Hepatocyte (in vitro differentiated cells): ENCODE results near the gene UBXN7.

Source experiments
- EZH2 ChIP-seq: fragments of 200-600 bp; sonication (generic); IDR thresholded peaks from 2 replicates; pipeline ENCODE4 v1.6.1; 2016; ENCODE audit warnings: antibody characterized with exemption, mild to moderate bottlenecking, borderline replicate concordance
- EZH2phosphoT487 ChIP-seq: fragments of 200-600 bp; sonication (generic); IDR thresholded peaks from one replicate; pipeline ENCODE4 v1.6.1; 2018; ENCODE audit warnings: antibody characterized with exemption, mild to moderate bottlenecking, low read depth, moderate library complexity; ENCODE audit not compliant: unreplicated experiment, severe bottlenecking

DNA sequence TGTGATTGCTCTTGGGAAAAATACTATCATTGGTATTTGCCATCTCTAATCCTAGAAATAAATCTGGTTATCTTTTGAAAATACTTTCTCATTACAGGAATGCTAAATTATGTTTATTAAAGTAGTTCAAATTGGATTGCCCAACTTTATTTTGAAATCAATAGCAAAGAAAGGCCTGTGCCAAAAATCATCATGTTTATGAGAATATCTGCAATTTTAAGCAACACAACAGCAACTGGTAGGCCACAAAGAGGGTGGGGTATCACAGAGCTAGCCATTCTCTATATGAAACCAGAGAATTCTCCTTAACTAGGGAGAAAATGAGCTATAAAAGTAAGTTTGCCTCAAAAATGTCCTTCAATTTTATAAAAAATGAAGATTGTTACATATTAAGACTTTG lies 82.2 kb downstream of the UBXN7 start:
- TF ChIP-seq EZH2phosphoT487 (no peak), EZH2 (no peak)
